ENCODE results near the gene ZNF385B. TPM values are rescaled to one million over a fixed set of nuclear protein-coding genes. Genes with fewer than 3 reads are reported as not detected.

ZNF385B gene
- total and polyA plus RNA-seq, 11 donors, result 0.07 to 12.2 (median 2.3) TPM

GRCh38 chr2:179715196-179715595, 146.2 kb downstream of the ZNF385B start:
- Histone ChIP-seq H3K36me3 (no peaks in the 10 kb centered on the region), H3K27ac (no peak overlapping the region), H3K9me3 (no peaks in the 10 kb centered on the region), H3K4me3 (no peak overlapping the region), H3K27me3 (peaks cover 0 to 4% (median 0%) of the 10 kb centered on the region in 9 donors), H3K4me1 (no peaks in the 10 kb centered on the region)
- no peak for DNase-seq
- TF ChIP-seq POLR2A (IDR thresholded peaks at IDR 0.05) (no peak), CTCF (IDR thresholded peaks at IDR 0.05) (no peak)
- intact Hi-C loops (cut with DNase I), result no loop called here
- no peak for ATAC-seq
- WGBS, 4 donors, result 83 to 88% (median 85%) methylated on average over 1 of the region's 1 CpG

DNA sequence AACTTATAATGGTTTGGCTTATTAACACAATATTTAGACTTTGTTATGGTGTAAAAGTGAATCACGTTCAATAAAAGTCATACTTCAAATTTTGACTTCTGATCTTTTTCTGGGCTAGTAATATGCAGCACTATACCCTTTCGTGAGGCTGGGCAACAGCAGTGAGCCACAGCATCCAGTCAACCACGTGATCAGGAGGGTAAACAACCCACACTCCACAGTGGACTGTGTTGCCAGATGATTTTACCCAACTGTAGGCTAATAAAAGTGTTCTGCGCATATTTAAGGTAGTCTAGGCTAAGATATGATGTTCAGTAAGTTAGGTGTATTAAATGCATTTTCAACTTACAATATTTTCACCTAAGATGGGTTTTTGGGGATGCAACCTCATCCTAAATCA, 148.6 kb downstream of the ZNF385B start:
- Histone ChIP-seq H3K4me3 (no peak overlapping the region), H3K27ac (no peak overlapping the region), H3K27me3 (peaks cover 0 to 4% (median 0%) of the 10 kb centered on the region in 9 donors), H3K4me1 (no peaks in the 10 kb centered on the region), H3K9me3 (no peaks in the 10 kb centered on the region), H3K36me3 (no peaks in the 10 kb centered on the region)
- TF ChIP-seq CTCF (IDR thresholded peaks at IDR 0.05) (no peak), POLR2A (IDR thresholded peaks at IDR 0.05) (no peak)
- DNase-seq (no peak), ATAC-seq (no peak)
- WGBS, 4 donors, result 80 to 89% (median 81%) methylated on average over 4 of the region's 4 CpGs
- intact Hi-C loops (cut with DNase I), result no loop called here

- DNase-seq (no peak), ATAC-seq (no peak)
- Histone ChIP-seq H3K4me3 (no peak overlapping the region), H3K36me3 (no peaks in the 10 kb centered on the region), H3K27me3 (peaks cover 0 to 4% (median 0%) of the 10 kb centered on the region in 9 donors), H3K27ac (no peak overlapping the region), H3K4me1 (no peaks in the 10 kb centered on the region), H3K9me3 (no peaks in the 10 kb centered on the region)
- 63 to 79% (median 74%) methylated on average over 4 of the region's 4 CpGs for WGBS, 4 donors
- TF ChIP-seq CTCF (IDR thresholded peaks at IDR 0.05) (no peak), POLR2A (IDR thresholded peaks at IDR 0.05) (no peak)
- intact Hi-C loops (cut with DNase I), result no loop called here
Observed at GRCh38 chr2:179711375-179711774, 150.0 kb downstream of the ZNF385B start.

- 61 to 69% (median 64%) methylated on average over 1 of the region's 1 CpG for WGBS, 4 donors
- DNase-seq (no peak), ATAC-seq (no peak)
- TF ChIP-seq POLR2A (IDR thresholded peaks at IDR 0.05) (no peak), CTCF (IDR thresholded peaks at IDR 0.05) (no peak)
- Histone ChIP-seq H3K4me1 (no peaks in the 10 kb centered on the region), H3K27me3 (peaks cover 0 to 2% (median 0%) of the 10 kb centered on the region in 9 donors), H3K4me3 (no peak overlapping the region), H3K27ac (no peak overlapping the region), H3K9me3 (no peaks in the 10 kb centered on the region), H3K36me3 (no peaks in the 10 kb centered on the region)
- intact Hi-C loops (cut with DNase I), result no loop called here
Observed at GRCh38 chr2:179703702-179704101, 157.7 kb downstream of the ZNF385B start.

Measured in heart left ventricle (tissue), 16 donors.